Measurements from ENCODE around the gene AGXT.
A peak's percentile ranks its signal among the peaks of the same experiment; 100 is the strongest.

AGXT gene

GRCh38 chr2:240916571-240917008 lies 48.0 kb downstream of the AGXT start:
- no peak for DNase-seq

- no peak for DNase-seq
Observed at GRCh38 chr2:240917009-240917683, 48.5 kb downstream of the AGXT start.

GRCh38 chr2:240917684-240918257 lies 49.1 kb downstream of the AGXT start:
- DNase-seq, result no peak

GRCh38 chr2:240918258-240919091 lies 49.9 kb downstream of the AGXT start:
- DNase-seq, result no peak

GRCh38 chr2:240919161-240919781 lies 50.6 kb downstream of the AGXT start:
- DNase-seq, result no peak

- DNase-seq, result no peak
Observed at GRCh38 chr2:240919786-240920782, 51.5 kb downstream of the AGXT start.

GRCh38 chr2:240920783-240921231 lies 52.2 kb downstream of the AGXT start:
- no peak for DNase-seq

- DNase-seq, result no peak
Observed at GRCh38 chr2:240921311-240921994, 52.8 kb downstream of the AGXT start.

GRCh38 chr2:240921995-240922244 lies 53.3 kb downstream of the AGXT start:
- DNase-seq, result no peak

GRCh38 chr2:240922245-240922981 lies 53.8 kb downstream of the AGXT start:
- no peak for DNase-seq

GRCh38 chr2:240922982-240923537 lies 54.4 kb downstream of the AGXT start:
- DNase-seq, result no peak

GRCh38 chr2:240925191-240925567 lies 56.6 kb downstream of the AGXT start:
- no peak for DNase-seq

- peak; percentile 26 for DNase-seq
Observed at GRCh38 chr2:240925568-240926515, 57.2 kb downstream of the AGXT start.

- no peak for DNase-seq
Observed at GRCh38 chr2:240926516-240927389, 58.1 kb downstream of the AGXT start.

GRCh38 chr2:240927390-240927781 lies 58.8 kb downstream of the AGXT start:
- DNase-seq, result no peak

GRCh38 chr2:240928476-240929363 lies 60.1 kb downstream of the AGXT start:
- no peak for DNase-seq

- no peak for DNase-seq
Observed at GRCh38 chr2:240929364-240930095, 60.9 kb downstream of the AGXT start.
